NCI-H2171 treated with DMSO at 0.1 percent for 48 hours (cell line): ENCODE data around the gene PAK2.
"Not testable (repeated sequence)": the region's sequence is repeated elsewhere in the genome, so short reads cannot be mapped to it uniquely, and the experiment has no call there.

ENCODE experiments used
- DNase-seq: peaks from one replicate; lab custom pipeline; 2025; lab: John Stamatoyannopoulos, UW

Gene PAK2

GRCh38 chr3:196782511-196782910, 42.9 kb downstream of the PAK2 start:
- no peak for DNase-seq

GRCh38 chr3:196788528-196788927, 48.9 kb downstream of the PAK2 start:
- peak; percentile 59 for DNase-seq

DNA sequence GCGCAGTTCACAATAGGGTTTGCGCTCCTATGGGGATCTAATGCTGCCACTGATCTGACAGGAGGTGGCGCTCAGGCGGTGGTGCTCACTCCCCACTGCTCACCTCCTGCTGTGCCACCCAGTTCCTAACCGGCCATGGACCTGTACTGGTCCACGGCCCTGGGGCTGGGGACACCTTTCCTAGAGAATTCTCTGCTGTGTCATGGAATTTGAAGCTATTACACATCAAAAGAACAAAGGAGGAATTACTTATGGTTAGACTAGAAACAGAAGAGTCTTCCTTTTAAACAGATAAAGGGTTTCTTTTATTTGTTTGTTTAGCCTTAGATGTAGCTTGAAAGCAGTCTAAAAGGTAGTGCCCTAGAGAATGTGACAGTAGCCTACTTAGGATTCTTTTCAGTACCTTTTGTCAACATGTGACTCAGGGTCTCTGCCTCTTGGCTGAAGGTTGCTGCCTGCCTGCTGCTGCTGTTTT, 50.3 kb downstream of the PAK2 start:
- no peak for DNase-seq

GRCh38 chr3:196790636-196791035, 51.0 kb downstream of the PAK2 start:
- no peak for DNase-seq

DNA sequence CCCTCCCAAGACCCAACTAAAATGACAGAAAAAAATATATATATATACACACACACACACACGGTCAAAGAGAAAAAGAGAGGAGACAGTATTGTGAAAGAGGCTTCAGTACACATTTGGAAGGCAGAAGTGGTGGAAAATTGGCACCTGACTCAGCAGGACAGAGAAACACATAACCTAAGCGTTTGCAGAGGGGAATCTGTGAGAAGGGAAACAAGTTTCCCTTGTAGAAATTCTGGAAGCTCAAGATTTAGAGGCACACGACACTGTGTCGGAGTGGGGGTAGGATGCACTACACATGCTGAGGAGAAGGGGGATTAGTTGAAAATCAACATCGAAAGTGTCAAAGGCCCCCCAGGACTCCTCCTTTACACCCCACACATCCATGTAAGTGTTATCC, 53.1 kb downstream of the PAK2 start:
- DNase-seq: no peak

- DNase-seq: no peak
Measured at GRCh38 chr3:196793246-196793645, 53.6 kb downstream of the PAK2 start.

- no peak for DNase-seq
Measured at GRCh38 chr3:196794467-196794866, 54.8 kb downstream of the PAK2 start.

DNA sequence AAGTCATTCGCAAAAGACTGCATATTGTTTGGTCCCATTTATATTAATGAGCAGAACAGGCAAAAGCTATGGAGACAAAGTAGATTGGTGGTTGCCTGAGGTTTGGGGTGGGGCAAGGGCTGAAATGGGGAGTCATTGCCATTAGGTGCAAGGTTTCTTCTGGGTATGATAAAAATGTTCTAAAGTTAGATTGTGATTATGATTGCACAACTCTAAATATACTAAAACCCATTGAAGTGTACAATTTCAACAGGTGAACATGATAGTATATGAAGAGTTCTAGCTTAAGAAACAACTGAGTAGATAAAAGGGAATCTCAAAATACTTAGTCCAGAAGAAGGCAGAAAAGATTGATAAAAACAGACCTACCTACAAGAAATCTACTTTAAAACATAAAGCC, 56.7 kb downstream of the PAK2 start:
- DNase-seq: no peak

GRCh38 chr3:196800742-196801434, 61.2 kb downstream of the PAK2 start:
- no peak for DNase-seq

DNA sequence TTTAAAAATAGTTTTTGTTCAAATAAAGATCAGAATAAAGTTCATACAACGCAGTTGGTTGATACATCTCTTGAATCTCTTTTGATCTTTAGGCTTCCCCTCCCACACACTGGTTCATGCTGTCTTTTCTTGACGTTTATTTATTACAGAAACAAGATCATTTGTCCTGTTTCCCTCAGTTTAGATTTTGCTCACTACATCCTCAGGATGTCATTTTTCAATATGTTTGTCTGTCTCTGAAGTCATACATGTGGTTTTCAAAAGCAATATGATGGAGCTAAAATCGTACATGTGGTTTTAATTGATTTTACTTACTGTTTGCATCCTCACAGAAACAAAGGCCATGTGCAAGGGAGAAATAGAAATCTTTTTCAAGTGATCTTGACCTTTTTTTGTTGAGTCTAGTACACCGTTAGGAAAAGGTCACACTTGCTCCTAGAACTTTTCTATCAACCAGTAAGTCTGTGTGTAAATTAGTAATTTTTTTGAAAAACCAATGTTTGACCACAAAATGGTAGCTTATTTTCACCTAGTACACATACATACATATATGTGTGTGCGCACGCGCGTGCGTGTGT, 64.3 kb downstream of the PAK2 start:
- DNase-seq: no peak

GRCh38 chr3:196804773-196805172, 65.1 kb downstream of the PAK2 start:
- no peak for DNase-seq

- no peak for DNase-seq
Measured at GRCh38 chr3:196810963-196811581, 71.4 kb downstream of the PAK2 start.

- DNase-seq: no peak
Measured at GRCh38 chr3:196812853-196813252, 73.2 kb downstream of the PAK2 start.

DNA sequence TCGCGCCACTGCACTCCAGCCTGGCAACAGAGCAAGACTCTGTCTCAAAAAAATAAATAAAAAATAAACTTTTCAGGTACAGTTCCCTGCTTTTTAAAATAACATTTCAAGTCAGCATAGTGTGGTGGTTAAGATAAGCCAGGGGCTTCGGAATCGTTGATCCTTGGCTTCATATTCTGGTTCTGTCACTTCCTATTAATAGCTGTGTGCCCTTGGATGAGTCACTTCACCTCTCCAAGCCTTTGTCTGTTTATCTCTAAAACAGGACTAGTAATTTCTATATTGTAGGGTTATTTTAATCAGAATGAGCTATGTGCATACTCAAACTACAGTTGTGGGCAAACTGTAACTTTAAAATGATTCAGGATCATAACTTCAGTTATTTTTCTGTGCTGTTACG, 74.2 kb downstream of the PAK2 start:
- DNase-seq: no peak

GRCh38 chr3:196821806-196822355, 82.2 kb downstream of the PAK2 start:
- no peak for DNase-seq

- DNase-seq: not testable (repeated sequence)
Measured at GRCh38 chr3:196829651-196830050, 90.0 kb downstream of the PAK2 start.

DNA sequence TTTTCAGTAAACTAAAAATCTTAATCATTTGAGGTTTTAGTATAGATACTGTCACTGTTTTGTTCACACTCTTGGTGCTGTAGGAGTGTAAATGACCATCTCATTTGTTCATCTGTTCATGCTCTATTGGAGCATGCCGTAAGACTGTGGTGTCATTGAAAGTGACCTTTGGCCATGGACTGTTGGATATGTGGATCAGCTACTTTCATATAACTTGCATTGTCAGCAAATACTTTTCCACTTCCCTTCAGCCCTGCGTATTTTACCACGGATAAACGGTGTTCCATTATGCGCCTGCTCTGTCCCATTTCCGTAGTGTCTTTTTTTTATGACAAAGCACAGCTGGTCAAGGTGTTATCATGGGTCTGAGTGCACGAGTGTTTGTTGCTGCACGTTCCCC, 95.4 kb downstream of the PAK2 start:
- no peak for DNase-seq

DNA sequence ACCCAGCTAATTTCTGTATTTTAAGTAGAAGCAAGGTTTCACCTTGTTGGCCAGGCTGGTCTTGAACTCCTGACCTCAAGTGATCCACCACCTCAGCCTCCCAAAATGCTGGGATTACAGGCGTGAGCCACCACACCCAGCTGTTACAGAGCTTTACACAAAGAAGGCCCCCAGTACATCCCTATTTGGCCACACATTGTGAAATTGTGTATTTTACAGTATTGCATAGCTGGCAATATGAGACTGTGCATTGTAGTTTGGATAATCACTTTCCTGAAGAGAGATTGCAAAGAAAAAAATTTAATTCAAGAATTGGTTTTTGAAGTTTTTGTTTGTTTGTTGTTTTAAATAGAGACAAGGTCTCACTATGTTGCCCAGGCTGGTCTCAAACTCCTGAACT, 97.0 kb downstream of the PAK2 start:
- DNase-seq: not testable (repeated sequence)

- peak; percentile 23 for DNase-seq
Measured at GRCh38 chr3:196837819-196838420, 98.3 kb downstream of the PAK2 start.

DNA sequence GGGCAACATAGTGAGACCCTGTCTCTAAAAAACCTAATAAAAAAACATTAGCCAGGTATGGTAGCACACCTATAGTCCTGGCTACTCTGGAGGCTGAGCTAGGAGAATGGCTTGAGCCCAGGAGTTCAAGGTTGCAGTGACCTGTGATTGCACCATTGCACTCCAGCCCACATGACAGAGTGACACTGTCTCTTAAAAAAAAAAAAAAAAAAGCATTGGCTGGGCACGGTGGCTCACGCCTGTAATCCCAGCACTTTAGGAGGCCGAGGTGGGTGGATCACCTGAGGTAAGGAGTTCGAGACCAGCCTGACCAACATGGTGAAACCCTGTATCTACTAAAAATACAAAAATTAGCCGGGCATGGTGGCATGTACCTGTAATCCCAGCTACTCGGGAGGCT, 99.7 kb downstream of the PAK2 start:
- DNase-seq: not testable (repeated sequence)

- DNase-seq: no peak
Measured at GRCh38 chr3:196842567-196843434, 103.1 kb downstream of the PAK2 start.
